Ishikawa (cell line): ENCODE measurements around the gene TELO2.

ENCODE experiments used
- FOXM1 ChIP-seq: IDR thresholded peaks from 2 replicates; pipeline ENCODE4 v1.6.1; 2012; ENCODE audit warnings: low read depth, borderline replicate concordance
- TAF1 ChIP-seq: IDR thresholded peaks from 2 replicates; pipeline ENCODE4 v1.6.1; 2012; ENCODE audit warnings: low read depth, mild to moderate bottlenecking
- TEAD4 ChIP-seq: IDR thresholded peaks from 2 replicates; pipeline ENCODE4 v1.6.1; 2012
- TF ChIP-seq, protein P1 (sequence below): IDR thresholded peaks from 2 replicates; pipeline ENCODE4 v1.6.1; 2012
- TF ChIP-seq, protein P2 (sequence below): IDR thresholded peaks from 2 replicates; pipeline ENCODE4 v1.6.1; 2012; ENCODE audit warnings: low read depth, mild to moderate bottlenecking

DNA sequence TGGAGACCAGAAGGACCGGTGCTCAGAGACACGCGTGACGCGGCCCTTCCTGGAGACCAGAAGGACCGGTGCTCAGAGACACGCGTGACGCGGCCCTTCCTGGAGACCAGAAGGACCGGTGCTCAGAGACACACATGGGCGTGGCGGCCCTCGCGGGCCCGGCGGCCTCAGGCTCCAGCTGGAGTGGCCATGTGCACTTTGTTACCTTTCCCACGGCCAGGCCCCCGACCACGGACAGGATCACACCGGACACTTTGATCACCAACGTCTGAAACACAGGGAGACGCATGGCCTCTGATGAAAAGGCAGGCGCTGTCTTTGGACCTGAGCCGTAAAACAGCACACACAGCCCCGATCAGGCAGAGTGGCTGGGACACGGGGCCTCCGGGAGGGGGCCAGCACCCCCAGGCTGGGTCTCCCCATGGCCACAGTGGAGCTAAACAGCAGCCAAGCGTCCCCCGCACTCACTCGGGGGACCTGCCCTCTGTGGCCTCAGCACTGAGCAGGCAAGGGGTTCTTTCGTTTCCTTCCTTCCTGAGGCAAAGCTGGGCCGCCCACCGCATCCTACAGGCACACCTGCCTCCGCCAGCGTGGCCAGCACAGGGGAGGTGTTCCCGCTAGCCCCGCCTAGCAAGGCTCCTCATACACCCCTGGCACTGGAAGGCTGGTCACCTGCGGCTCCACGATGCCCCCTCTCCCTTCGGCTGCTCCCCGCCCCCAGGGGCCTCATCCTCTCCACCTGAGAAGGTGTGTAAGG, 35.5 kb upstream of the TELO2 start:
- TF ChIP-seq, protein P1, sequence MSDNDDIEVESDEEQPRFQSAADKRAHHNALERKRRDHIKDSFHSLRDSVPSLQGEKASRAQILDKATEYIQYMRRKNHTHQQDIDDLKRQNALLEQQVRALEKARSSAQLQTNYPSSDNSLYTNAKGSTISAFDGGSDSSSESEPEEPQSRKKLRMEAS = no peak
- no peak for TF ChIP-seq TEAD4
- TF ChIP-seq, protein P2, sequence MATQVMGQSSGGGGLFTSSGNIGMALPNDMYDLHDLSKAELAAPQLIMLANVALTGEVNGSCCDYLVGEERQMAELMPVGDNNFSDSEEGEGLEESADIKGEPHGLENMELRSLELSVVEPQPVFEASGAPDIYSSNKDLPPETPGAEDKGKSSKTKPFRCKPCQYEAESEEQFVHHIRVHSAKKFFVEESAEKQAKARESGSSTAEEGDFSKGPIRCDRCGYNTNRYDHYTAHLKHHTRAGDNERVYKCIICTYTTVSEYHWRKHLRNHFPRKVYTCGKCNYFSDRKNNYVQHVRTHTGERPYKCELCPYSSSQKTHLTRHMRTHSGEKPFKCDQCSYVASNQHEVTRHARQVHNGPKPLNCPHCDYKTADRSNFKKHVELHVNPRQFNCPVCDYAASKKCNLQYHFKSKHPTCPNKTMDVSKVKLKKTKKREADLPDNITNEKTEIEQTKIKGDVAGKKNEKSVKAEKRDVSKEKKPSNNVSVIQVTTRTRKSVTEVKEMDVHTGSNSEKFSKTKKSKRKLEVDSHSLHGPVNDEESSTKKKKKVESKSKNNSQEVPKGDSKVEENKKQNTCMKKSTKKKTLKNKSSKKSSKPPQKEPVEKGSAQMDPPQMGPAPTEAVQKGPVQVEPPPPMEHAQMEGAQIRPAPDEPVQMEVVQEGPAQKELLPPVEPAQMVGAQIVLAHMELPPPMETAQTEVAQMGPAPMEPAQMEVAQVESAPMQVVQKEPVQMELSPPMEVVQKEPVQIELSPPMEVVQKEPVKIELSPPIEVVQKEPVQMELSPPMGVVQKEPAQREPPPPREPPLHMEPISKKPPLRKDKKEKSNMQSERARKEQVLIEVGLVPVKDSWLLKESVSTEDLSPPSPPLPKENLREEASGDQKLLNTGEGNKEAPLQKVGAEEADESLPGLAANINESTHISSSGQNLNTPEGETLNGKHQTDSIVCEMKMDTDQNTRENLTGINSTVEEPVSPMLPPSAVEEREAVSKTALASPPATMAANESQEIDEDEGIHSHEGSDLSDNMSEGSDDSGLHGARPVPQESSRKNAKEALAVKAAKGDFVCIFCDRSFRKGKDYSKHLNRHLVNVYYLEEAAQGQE = no peak
- TF ChIP-seq TAF1 = no peak
- TF ChIP-seq FOXM1 = no peak
